BLaER1 (cell line): ENCODE data around the gene DCAKD.

Experiments used
- H3K27ac ChIP-seq: shearing (Covaris generic); formaldehyde crosslinking; 2 replicates; pipeline ENCODE4 v1.8.1; 2022
- H3K27me3 ChIP-seq: shearing (Covaris generic); formaldehyde crosslinking; 2 replicates; pipeline ENCODE4 v1.8.1; 2022
- H3K36me3 ChIP-seq: shearing (Covaris generic); formaldehyde crosslinking; 2 replicates; pipeline ENCODE4 v1.8.1; 2022
- H3K4me1 ChIP-seq: shearing (Covaris generic); formaldehyde crosslinking; 2 replicates; pipeline ENCODE4 v1.8.1; 2022
- H3K4me2 ChIP-seq: shearing (Covaris generic); formaldehyde crosslinking; 2 replicates; pipeline ENCODE4 v1.8.1; 2022
- H3K4me3 ChIP-seq: shearing (Covaris generic); formaldehyde crosslinking; 2 replicates; pipeline ENCODE4 v1.8.1; 2022
- H3K9ac ChIP-seq: shearing (Covaris generic); formaldehyde crosslinking; 2 replicates; pipeline ENCODE4 v1.8.1; 2022
- H3K9me3 ChIP-seq: shearing (Covaris generic); formaldehyde crosslinking; 2 replicates; pipeline ENCODE4 v1.8.1; 2022
- H4K20me1 ChIP-seq: shearing (Covaris generic); formaldehyde crosslinking; 2 replicates; pipeline ENCODE4 v1.8.1; 2022
- Cebpa-rat ChIP-seq: shearing (Covaris generic); IDR thresholded peaks from 2 replicates; pipeline ENCODE4 v1.8.1; 2022

The DCAKD gene

DNA sequence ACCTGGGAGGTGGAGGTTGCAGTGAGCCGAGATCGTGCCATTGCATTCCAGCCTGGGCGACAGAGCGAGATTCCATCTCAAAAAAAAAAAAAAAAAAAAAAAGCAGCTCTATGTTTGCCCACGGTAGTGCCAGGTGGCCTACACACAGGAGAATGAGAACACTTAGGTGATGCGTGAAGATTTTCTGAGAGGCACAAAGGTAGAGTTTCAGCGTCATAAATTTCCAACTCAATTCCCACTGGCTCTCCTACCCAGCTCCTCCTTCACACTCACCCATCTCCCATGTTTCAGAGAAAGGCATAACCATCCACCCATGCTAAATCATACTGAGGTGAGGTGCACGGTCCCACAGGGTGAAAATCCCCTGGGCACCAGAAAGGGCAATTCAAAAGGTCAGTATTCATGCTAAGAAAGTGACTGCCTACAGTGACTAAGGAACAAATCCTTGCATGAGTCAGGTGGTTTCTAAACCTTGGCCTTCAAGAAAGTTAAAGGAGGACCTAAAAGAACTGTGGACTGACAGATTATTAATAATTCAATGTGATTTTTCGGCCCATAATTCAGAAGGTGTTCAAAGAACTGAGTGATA, 4.8 kb downstream of the DCAKD start:
- peaks cover 62% of the 10 kb centered on the region for H4K20me1 ChIP-seq
- H3K4me2 ChIP-seq = no peak overlapping the region
- H3K27ac ChIP-seq = no peak overlapping the region

DNA sequence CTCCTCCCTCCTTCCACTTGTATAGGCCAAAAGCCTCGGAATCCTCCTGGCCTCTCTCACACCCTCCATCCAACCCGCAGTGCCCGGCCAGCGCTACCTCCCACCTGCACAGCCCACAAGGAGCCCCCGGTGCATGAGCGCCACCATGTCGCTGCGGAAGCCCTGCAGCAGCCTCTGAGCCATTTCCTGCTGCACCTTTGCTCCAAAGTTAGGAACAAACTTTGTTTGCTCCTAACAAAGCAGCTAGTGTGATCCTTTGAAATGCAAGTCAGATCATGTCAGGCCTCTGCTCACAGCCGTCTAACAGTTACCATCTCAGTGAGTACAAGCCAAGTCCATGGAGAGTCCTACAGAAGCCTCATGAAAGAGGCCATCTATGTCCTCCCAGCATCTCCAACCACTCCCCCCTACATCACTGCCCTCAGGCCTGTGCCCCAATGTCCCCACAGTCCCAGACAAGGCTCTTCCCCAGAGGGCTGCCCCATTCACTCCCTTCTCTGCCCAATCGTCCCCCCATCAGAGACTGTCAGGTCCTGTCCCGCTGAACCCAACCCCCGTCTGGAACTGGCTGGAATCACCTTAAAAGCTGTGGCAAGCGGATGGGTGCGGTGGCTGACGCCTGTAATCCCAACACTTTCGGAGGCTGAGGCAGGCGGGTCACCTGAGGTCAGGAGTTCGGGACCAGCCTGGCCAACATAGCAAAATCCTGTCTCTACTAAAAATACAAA, 7.5 kb downstream of the DCAKD start:
- peaks cover 70% of the 10 kb centered on the region for H3K4me1 ChIP-seq
- no peak overlapping the region for H3K4me3 ChIP-seq
- peaks cover 87% of the 10 kb centered on the region for H4K20me1 ChIP-seq
- peaks cover 35% of the 10 kb centered on the region for H3K36me3 ChIP-seq
- H3K27me3 ChIP-seq = no peaks in the 10 kb centered on the region
- H3K4me2 ChIP-seq = no peak overlapping the region
- TF ChIP-seq Cebpa-rat = no peak
- 0 out of 2 replicates have a peak overlapping the region, but pooled peaks have one; percentile 6 for H3K9ac ChIP-seq
- no peak overlapping the region for H3K27ac ChIP-seq
- H3K9me3 ChIP-seq = no peaks in the 10 kb centered on the region

More for the DNA sequence above, 4.8 kb downstream of the DCAKD start:
- H3K4me3 ChIP-seq = no peak overlapping the region
- H3K27me3 ChIP-seq = no peaks in the 10 kb centered on the region
- H3K9me3 ChIP-seq = no peaks in the 10 kb centered on the region
- H3K9ac ChIP-seq = no peak overlapping the region
- TF ChIP-seq Cebpa-rat = no peak
- H3K4me1 ChIP-seq = peaks cover 60% of the 10 kb centered on the region
- peaks cover 34% of the 10 kb centered on the region for H3K36me3 ChIP-seq

DNA sequence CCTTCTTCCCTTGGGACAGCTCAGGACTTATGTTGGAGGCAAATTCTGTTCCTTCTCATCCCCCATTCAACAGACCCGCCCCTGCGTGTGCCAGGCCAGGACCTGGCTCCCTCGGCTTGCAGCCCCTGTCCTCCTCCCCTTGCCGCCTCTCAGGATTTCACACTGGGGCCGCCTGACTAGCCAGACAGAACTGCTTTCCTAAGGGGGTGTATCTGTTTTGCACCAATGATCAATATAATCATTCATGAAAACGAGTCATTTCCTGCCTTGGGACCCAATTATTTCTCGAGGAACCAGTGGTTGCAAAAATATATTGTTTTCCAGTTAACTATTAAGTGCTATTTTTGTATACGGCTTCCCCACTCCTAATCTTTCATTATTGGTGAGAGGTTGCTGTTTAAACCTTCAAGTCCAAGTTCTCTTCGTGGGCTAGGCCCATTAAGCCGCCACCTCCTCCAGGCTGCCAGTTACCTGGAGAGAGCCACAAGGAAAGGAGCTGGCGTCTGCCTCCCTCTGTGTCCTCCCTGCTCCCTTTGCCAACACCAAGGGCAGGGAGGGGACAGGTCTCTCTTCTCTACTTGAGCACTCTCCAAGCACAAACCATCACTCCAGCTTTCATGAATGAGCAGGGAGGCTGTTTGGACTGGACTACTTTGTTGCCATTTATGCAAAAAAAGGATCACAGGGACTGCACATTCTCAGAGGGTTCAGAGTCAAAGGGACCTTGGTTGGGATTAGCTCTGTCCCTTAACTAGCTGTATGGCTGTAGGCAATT, 8.9 kb downstream of the DCAKD start:
- Histone ChIP-seq H3K27ac (no peak overlapping the region; the same call in 1 of the 2 replicates), H3K4me2 (peak overlapping the region; percentile 72), H3K9me3 (no peaks in the 10 kb centered on the region), H3K4me3 (no peak overlapping the region), H3K9ac (peak overlapping the region; percentile 50; the same call in 1 of the 2 replicates), H3K4me1 (peaks cover 67% of the 10 kb centered on the region), H4K20me1 (peaks cover 92% of the 10 kb centered on the region), H3K27me3 (no peaks in the 10 kb centered on the region), H3K36me3 (peaks cover 35% of the 10 kb centered on the region)
- TF ChIP-seq Cebpa-rat = no peak

DNA sequence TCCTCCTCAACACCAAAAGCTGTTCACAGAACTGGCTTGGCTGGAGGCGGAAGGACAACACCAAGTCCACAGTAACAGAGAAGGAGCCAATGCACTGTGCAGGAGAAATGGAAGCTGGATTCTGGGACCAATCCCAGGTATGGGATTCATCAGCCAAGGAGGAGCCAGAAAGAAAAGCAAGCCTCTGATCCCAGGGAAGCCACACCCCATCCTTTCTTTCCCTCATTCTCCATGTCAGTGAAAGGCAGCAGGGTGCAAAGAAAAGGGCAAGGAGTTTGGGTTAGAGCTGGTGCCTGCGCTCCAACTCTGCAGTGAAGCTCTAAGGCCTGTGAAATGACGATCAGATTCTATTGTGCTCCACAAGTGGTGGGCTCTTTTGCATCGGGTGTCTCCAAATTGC, 11.0 kb downstream of the DCAKD start:
- Histone ChIP-seq H3K9me3 (no peaks in the 10 kb centered on the region), H3K36me3 (peaks cover 29% of the 10 kb centered on the region), H4K20me1 (peaks cover 97% of the 10 kb centered on the region), H3K9ac (no peak overlapping the region), H3K27ac (no peak overlapping the region), H3K27me3 (no peaks in the 10 kb centered on the region), H3K4me2 (peak overlapping the region; percentile 58), H3K4me1 (peaks cover 74% of the 10 kb centered on the region), H3K4me3 (no peak overlapping the region)
- TF ChIP-seq Cebpa-rat = no peak

DNA sequence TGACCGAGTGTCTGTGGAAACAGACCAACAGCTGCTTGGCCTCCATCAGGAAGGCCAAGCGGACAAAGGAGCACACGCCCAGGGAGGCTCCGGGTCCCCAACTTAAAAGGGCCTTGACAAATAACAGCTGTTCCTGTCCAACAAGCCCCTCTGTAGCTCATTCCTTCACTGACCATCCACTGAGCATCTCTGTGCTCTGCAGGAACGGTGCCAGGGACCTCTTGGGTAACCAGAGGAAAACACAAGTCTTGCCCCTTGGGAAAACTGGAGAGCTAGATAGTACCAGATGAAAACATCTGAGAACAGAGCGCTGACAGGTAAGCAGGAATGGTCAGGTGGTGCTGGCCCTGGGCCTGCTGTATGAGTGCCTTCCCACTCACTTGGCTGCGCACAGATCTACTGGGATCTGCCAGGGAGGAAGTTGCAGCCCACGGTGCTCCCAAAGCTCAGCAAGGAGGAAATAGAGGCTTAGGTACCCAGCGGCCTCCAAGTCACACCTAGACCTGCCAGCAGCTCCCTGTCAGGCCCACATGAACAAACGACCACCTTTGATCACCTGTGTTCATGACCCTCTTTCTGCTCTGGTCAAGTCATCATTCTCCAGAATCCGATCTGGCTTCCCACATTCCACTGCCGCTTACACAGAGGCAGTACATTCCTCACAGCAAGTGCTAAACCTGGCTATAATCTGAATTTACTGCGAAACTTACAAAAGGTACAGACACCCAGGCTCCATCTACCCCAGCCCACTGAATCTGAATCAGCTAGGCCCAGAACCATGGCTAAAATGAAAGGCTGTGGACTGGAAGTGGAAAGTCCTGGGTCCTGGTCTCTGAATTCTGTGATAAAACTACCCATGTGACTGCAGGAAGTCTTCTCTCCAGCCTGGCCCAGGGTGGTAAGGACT, 12.5 kb downstream of the DCAKD start:
- Histone ChIP-seq H3K4me2 (peak overlapping the region; percentile 58), H3K36me3 (peaks cover 34% of the 10 kb centered on the region), H3K4me3 (no peak overlapping the region), H3K4me1 (peaks cover 72% of the 10 kb centered on the region), H4K20me1 (peaks cover 95% of the 10 kb centered on the region), H3K9ac (no peak overlapping the region), H3K27ac (no peak overlapping the region), H3K27me3 (no peaks in the 10 kb centered on the region), H3K9me3 (no peaks in the 10 kb centered on the region)
- TF ChIP-seq Cebpa-rat = no peak

DNA sequence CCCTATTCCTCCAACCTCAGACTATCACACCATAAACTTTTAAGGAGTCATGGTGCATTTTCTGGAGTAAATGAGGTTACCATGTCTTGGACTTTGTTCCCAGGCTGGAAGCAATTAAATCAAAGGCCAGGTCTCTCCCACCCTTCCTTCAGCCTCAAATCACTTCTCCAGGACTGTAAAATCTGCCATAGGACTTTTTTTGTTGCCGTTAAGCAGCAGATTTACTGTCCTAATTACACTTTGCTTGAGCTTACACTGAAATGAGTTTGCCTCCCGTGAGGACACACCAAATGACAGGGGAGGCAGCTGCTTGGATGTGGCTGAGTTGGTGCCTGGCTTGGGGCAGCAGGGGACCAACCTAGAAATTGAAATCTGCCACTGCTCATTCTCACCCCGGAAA, 14.7 kb downstream of the DCAKD start:
- peaks cover 80% of the 10 kb centered on the region for H4K20me1 ChIP-seq
- no peak overlapping the region for H3K4me2 ChIP-seq
- no peaks in the 10 kb centered on the region for H3K27me3 ChIP-seq
- no peaks in the 10 kb centered on the region for H3K9me3 ChIP-seq
- TF ChIP-seq Cebpa-rat = no peak
- H3K36me3 ChIP-seq = peaks cover 45% of the 10 kb centered on the region
- H3K27ac ChIP-seq = no peak overlapping the region
- no peak overlapping the region for H3K9ac ChIP-seq
- H3K4me1 ChIP-seq = peaks cover 62% of the 10 kb centered on the region
- no peak overlapping the region for H3K4me3 ChIP-seq

DNA sequence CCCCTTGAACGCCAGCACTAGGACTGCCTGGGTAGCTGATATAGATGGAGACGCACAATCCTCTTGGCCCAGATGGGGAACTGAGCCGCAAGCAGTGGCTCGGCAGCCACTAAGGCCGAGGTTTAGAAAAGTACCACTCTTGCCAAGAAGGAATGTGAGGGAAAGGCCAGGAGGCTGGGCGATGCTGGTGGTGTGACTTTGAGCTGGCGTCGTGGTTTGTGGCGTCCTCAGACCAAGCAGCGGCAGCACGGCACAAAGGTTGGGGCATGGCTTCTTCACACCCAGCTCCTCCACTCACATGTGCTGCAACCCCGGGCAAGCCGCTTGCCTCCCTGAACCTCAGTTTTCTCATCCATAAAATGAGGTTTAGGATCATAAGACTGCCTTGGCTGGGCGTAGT, 15.6 kb downstream of the DCAKD start:
- H3K27ac ChIP-seq = no peak overlapping the region
- H3K9me3 ChIP-seq = no peaks in the 10 kb centered on the region
- peaks cover 80% of the 10 kb centered on the region for H4K20me1 ChIP-seq
- TF ChIP-seq Cebpa-rat = no peak
- H3K27me3 ChIP-seq = no peaks in the 10 kb centered on the region
- peaks cover 62% of the 10 kb centered on the region for H3K4me1 ChIP-seq
- no peak overlapping the region for H3K4me3 ChIP-seq
- H3K4me2 ChIP-seq = 0 out of 2 replicates have a peak overlapping the region, but pooled peaks have one; percentile 7
- peaks cover 51% of the 10 kb centered on the region for H3K36me3 ChIP-seq
- H3K9ac ChIP-seq = no peak overlapping the region

DNA sequence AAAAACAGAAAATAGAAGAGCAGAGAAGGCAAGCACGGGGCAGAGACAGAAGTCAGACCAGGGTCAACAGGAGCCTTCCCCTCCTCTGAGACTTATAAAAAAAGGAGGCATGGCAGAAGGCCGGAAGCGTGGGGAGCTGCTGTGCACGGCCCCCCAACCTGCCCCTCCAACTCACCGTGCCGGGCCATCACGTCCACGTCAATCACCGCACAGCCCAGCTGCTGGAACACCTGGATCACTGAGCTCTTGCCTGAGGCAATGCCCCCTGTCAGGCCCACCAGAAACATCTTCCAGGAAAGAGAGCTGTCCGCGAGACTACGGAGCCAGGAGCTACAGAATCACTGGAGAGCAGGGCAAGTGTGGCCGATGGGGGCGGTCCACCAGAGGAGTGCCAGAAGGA, 16.8 kb downstream of the DCAKD start:
- H3K27me3 ChIP-seq = no peaks in the 10 kb centered on the region
- H3K4me2 ChIP-seq = no peak overlapping the region
- no peak for TF ChIP-seq Cebpa-rat
- H3K36me3 ChIP-seq = peaks cover 63% of the 10 kb centered on the region
- H3K9me3 ChIP-seq = no peaks in the 10 kb centered on the region
- H3K9ac ChIP-seq = no peak overlapping the region
- no peak overlapping the region for H3K27ac ChIP-seq
- no peak overlapping the region for H3K4me3 ChIP-seq
- H3K4me1 ChIP-seq = peaks cover 57% of the 10 kb centered on the region
- H4K20me1 ChIP-seq = peaks cover 75% of the 10 kb centered on the region

DNA sequence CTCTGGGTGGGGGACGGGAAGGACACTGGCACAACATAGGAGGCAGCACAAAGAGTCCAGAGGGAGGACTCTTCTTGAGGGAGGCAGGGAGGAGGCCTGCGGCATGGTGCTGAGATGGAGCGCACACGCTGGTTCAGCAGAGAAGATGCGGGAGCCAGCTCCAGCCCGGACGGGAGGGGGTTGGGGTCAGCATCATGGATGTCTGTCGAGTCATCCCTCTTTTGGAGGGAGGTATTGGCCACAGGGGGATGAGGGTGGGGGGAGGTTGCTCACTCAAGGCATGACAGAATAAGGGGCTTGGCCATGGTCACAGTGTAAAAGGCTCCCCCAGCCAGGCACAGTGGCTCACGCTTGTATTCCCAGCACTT, 19.3 kb downstream of the DCAKD start:
- peak overlapping the region; percentile 28; the same call in 1 of the 2 replicates for H3K9ac ChIP-seq

More for the DNA sequence above, 19.3 kb downstream of the DCAKD start:
- Histone ChIP-seq H3K4me3 (no peak overlapping the region), H3K27ac (no peak overlapping the region), H3K9me3 (no peaks in the 10 kb centered on the region), H3K27me3 (no peaks in the 10 kb centered on the region), H3K36me3 (peaks cover 81% of the 10 kb centered on the region), H4K20me1 (peaks cover 59% of the 10 kb centered on the region), H3K4me1 (peaks cover 54% of the 10 kb centered on the region), H3K4me2 (peak overlapping the region; percentile 63)
- TF ChIP-seq Cebpa-rat = no peak
